Measurements from ENCODE around the gene SNX9. TPM values are rescaled to one million over a fixed set of nuclear protein-coding genes. Genes with fewer than 3 reads are reported as not detected.
"Not testable (repeated sequence)": the region's sequence is repeated elsewhere in the genome, so short reads cannot be mapped to it uniquely, and the experiment has no call there.

The SNX9 gene
- total RNA-seq, 1 donor from 2014 or later, result 25.0 TPM

- no peaks in the 10 kb centered on the region for H3K36me3 ChIP-seq
- intact Hi-C loops (cut with DNase I), result no loop called here
- H3K27me3 ChIP-seq, result no peaks in the 10 kb centered on the region
- DNase-seq (no peak), ATAC-seq (no peak)
- TF ChIP-seq CTCF (IDR thresholded peaks at IDR 0.05), result no peak
- no peak overlapping the region for H3K4me3 ChIP-seq
- peaks cover 6% of the 10 kb centered on the region for H3K4me1 ChIP-seq
- H3K27ac ChIP-seq, result no peak overlapping the region
- no peaks in the 10 kb centered on the region for H3K9me3 ChIP-seq
These were observed 30.2 kb downstream of the SNX9 start for GRCh38 chr6:157853018-157853805.

GRCh38 chr6:157853902-157854502 is 31.0 kb downstream of the SNX9 start:
- intact Hi-C loops (cut with DNase I), result no loop called here
- H3K36me3 ChIP-seq, result no peaks in the 10 kb centered on the region
- H3K4me3 ChIP-seq, result no peak overlapping the region
- DNase-seq (no peak), ATAC-seq (no peak)
- H3K4me1 ChIP-seq, result peaks cover 6% of the 10 kb centered on the region
- no peaks in the 10 kb centered on the region for H3K9me3 ChIP-seq
- no peaks in the 10 kb centered on the region for H3K27me3 ChIP-seq
- H3K27ac ChIP-seq, result no peak overlapping the region
- TF ChIP-seq CTCF (IDR thresholded peaks at IDR 0.05), result no peak

GRCh38 chr6:157855325-157855724 is 32.3 kb downstream of the SNX9 start:
- Histone ChIP-seq H3K27ac (no peak overlapping the region), H3K4me3 (no peak overlapping the region), H3K9me3 (no peaks in the 10 kb centered on the region), H3K36me3 (no peaks in the 10 kb centered on the region), H3K4me1 (peaks cover 11% of the 10 kb centered on the region), H3K27me3 (no peaks in the 10 kb centered on the region)
- no peak for DNase-seq
- no peak for ATAC-seq
- intact Hi-C loops (cut with DNase I), result no loop called here
- TF ChIP-seq CTCF (IDR thresholded peaks at IDR 0.05), result no peak

GRCh38 chr6:157855804-157856203 is 32.8 kb downstream of the SNX9 start:
- intact Hi-C loops (cut with DNase I); DNase-seq; H3K36me3 ChIP-seq; ATAC-seq; H3K27me3 ChIP-seq; H3K9me3 ChIP-seq; H3K4me3 ChIP-seq; H3K27ac ChIP-seq: not testable (repeated sequence)
- H3K4me1 ChIP-seq, result peaks cover 11% of the 10 kb centered on the region

GRCh38 chr6:157858664-157859063 is 35.6 kb downstream of the SNX9 start:
- H3K9me3 ChIP-seq; H3K4me3 ChIP-seq; H3K27me3 ChIP-seq; H3K27ac ChIP-seq; H3K36me3 ChIP-seq; intact Hi-C loops (cut with DNase I); ATAC-seq; DNase-seq: not testable (repeated sequence)
- peaks cover 15% of the 10 kb centered on the region for H3K4me1 ChIP-seq

- no peak for TF ChIP-seq CTCF (IDR thresholded peaks at IDR 0.05)
- no peaks in the 10 kb centered on the region for H3K36me3 ChIP-seq
- H3K27me3 ChIP-seq, result no peaks in the 10 kb centered on the region
- no peaks in the 10 kb centered on the region for H3K9me3 ChIP-seq
- H3K4me3 ChIP-seq, result no peak overlapping the region
- no peak for ATAC-seq
- no peak overlapping the region for H3K27ac ChIP-seq
- H3K4me1 ChIP-seq, result peaks cover 15% of the 10 kb centered on the region
- DNase-seq, result no peak
- intact Hi-C loops (cut with DNase I), result no loop called here
These were observed 36.9 kb downstream of the SNX9 start for GRCh38 chr6:157859775-157860504.

Data from upper lobe of right lung (tissue), 1 donor.